Measurements from ENCODE around the gene CERS2.

GRCh38 chr1:150976879-150977694 is 2.5 kb upstream of the CERS2 start:
- TF ChIP-seq CTCF (conservative IDR thresholded peaks at IDR 0.05; ENCODE audit: low read length): no peak
- no peak for TF ChIP-seq EZH2phosphoT487 (IDR thresholded peaks at IDR 0.05; ENCODE audit: borderline replicate concordance, low read depth, low read length)
